Thyroid gland (tissue), 4 donors: ENCODE measurements around the gene DCP1B.

ENCODE experiments used
- POLR2A ChIP-seq, 2 donors: fragments of 450-650 bp; IDR thresholded peaks; one replicate each; pipeline ENCODE4 v1.6.1; 2017; ENCODE audit warnings: antibody characterized with exemption in 2 of 2, mild to moderate bottlenecking in 2 of 2, moderate library complexity in 1 of 2
- TF ChIP-seq, protein P1 (sequence below), 6 experiments: fragments of 200-600 bp in 3 of 6; fragments of 450-650 bp in 3 of 6; sonication (generic) in 3 of 6; IDR thresholded peaks; one replicate each; pipeline ENCODE4 v1.5.1; 2016 to 2019; ENCODE audit warnings: antibody characterized with exemption in 6 of 6, mild to moderate bottlenecking in 2 of 6, inconsistent platforms in 1 of 6, moderate library complexity in 1 of 6

DNA sequence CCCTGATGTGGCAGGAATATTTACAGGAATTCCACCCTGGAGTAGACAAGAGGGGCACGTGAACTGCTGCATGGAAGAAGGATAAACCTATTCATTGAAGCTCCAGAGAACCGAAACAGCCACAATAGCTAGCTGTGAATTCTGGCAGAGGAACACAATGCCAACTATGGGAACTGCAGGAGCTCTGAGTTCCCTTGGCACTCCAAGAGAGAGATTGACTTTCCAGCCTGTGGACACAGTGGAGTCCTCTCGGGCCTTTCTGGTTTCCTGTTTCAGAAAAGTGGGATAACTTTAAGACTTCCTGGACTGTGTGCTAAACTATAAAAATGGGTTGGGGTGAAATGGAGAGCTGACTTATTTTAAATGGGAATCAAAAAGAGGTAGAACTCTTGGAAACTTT, 97.7 kb downstream of the DCP1B start:
- TF ChIP-seq, protein P1, sequence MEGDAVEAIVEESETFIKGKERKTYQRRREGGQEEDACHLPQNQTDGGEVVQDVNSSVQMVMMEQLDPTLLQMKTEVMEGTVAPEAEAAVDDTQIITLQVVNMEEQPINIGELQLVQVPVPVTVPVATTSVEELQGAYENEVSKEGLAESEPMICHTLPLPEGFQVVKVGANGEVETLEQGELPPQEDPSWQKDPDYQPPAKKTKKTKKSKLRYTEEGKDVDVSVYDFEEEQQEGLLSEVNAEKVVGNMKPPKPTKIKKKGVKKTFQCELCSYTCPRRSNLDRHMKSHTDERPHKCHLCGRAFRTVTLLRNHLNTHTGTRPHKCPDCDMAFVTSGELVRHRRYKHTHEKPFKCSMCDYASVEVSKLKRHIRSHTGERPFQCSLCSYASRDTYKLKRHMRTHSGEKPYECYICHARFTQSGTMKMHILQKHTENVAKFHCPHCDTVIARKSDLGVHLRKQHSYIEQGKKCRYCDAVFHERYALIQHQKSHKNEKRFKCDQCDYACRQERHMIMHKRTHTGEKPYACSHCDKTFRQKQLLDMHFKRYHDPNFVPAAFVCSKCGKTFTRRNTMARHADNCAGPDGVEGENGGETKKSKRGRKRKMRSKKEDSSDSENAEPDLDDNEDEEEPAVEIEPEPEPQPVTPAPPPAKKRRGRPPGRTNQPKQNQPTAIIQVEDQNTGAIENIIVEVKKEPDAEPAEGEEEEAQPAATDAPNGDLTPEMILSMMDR (IDR thresholded peaks at IDR 0.05) = no peak
- TF ChIP-seq POLR2A (IDR thresholded peaks at IDR 0.05) = no peak
